Activated CD8-positive, alpha-beta memory T cell treated with anti-CD3 and anti-CD28 coated beads, Interleukin-2, amount 50 U/mL, for 1 hour (primary cell): ENCODE results near the gene ASPSCR1.

ENCODE experiments used
- DNase-seq: peaks from one replicate; pipeline ENCODE4 v3.0.0-alpha.2; 2020; ENCODE audit errors: extremely low read depth

Gene ASPSCR1

GRCh38 chr17:82039695-82040299 is 62.4 kb downstream of the ASPSCR1 start:
- DNase-seq, result no peak

DNA sequence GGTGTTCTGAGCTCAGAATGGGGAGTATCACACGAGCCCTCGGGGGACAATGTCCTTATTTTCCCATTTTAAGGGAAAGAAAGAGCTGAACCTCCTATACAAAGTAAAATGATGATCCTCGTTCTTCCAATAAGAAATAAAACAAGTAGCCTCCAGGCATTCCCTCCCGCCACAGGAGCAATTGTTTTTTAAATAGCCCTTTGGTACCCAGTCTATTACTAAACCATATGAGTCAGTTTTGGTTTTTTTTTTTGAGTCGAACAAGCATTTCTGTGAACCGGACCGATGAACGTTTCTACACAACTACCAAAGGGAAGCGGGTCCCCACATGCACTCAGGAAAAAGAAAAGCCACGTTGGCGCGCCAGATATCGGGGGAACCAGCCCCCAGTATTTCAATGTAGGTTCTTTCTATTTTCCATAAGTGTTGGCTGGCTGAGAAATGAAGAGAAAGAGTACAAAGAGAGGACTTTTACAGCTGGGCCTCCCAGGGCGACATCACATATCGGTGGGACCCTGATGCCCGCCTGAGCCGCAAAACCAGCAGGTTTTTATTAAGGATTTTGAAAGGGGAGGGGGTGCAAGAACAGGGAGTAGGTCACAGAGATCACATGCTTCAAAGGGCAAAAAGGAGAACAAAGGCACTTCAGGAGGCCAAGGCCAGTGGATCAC is 63.9 kb downstream of the ASPSCR1 start:
- DNase-seq, result no peak

DNA sequence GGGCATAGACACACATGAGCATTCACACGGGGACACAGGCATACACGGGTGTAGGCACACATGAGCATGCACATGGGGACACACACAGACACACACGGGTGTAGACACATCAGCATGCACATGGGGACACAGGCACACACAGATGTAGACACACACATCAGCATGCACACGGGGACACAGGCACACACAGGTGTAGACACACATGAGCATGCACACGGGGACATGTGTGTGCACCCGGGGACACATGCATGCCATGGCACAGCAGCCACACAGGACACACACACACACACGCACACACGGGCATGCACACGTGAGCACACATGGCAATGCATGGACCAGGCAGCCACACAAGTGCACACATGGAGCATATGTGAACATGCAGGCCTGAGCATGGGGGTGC is 65.2 kb downstream of the ASPSCR1 start:
- no peak for DNase-seq

DNA sequence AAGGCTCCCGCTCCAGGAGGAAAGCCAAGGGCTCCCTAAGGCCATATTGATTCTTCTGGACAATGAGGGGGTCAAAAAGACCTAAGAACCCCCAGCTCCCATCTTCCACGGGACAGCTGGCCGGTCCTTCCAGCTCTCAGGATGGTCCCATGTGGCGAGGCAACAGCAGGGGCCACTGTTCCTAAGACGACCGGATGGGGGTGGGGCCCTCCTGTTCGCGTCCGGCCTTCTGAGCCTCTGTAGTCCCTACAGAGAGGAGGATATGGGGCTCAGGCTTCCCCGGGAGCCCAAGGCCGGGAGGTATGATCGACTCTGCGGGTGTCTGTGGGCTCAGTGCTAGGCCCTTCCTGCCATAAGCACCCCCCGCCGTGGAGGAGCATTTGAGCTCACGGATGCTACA is 66.1 kb downstream of the ASPSCR1 start:
- DNase-seq, result no peak

DNA sequence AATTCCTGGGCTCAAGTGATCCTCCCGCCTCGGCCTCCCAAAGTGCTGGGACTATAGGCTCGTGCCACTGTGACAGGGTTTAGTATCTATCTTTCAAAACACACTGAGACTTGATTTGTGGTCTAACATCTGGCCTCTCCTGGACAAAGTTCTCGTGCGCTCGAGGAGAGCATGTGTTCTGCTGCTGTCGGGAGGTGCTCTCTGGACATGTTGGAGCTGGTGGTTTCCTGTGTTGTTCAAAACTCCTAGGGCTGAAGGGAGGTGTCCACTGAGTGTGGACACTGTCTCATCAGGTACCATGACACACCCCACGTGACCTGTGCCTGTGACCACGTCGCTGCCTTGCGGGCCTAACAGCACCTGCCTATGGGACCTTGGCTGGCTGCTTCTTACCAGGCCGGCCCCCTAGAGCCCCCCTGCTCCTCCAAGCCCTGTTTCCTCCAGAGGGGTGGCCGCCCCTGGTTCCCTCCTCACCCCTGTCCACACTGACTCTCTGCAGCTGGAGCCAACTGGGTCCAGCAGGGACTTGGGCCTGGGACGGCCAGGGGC is 68.6 kb downstream of the ASPSCR1 start:
- no peak for DNase-seq

- DNase-seq, result no peak
Measured at GRCh38 chr17:82046903-82047302, 69.5 kb downstream of the ASPSCR1 start.

GRCh38 chr17:82047379-82047778 is 70.0 kb downstream of the ASPSCR1 start:
- no peak for DNase-seq

GRCh38 chr17:82047914-82048570 is 70.6 kb downstream of the ASPSCR1 start:
- DNase-seq, result no peak

GRCh38 chr17:82048571-82048971 is 71.1 kb downstream of the ASPSCR1 start:
- DNase-seq, result no peak

- DNase-seq, result no peak
Measured at GRCh38 chr17:82049106-82049505, 71.7 kb downstream of the ASPSCR1 start.

- DNase-seq, result no peak
Measured at GRCh38 chr17:82049521-82049971, 72.1 kb downstream of the ASPSCR1 start.

DNA sequence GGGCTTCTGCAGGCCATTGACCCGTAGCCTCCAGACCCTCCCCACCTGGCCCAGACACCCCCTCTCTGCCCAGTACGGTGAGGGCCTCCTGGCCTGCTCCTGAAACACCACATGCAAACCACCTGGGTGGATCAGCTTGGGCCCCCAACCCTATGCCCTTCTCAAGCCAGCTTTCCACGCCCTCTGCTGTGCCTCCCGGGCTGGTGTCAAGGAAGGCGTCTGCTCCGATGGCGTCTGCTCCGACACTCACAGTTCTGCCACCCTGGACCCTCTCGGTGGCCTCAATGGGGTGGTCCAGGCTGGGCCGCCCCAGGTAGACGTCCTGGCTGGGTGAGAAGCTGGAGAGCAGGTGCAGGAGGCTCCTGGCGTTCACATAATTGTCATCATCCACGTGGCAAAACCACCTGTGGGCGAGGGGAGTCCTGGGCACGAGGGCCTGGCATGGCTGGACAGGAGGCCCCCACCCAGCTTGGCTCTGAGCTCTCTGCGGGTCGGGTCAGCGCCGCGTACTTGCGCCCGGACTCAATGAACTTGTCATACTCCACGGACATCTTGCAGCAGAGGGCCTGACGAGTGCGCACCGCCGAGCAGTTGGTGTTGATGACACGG is 72.8 kb downstream of the ASPSCR1 start:
- no peak for DNase-seq

- DNase-seq, result no peak
Measured at GRCh38 chr17:82050761-82051641, 73.6 kb downstream of the ASPSCR1 start.

GRCh38 chr17:82051776-82052637 is 74.6 kb downstream of the ASPSCR1 start, which contains the start of the genes GPS1 and RFNG:
GPS1 (plus strand) TSS chr17:82051898; CDS start chr17:82051932, 34 bp downstream.
RFNG (minus strand) TSS chr17:82051811; CDS start chr17:82051766, 45 bp downstream.
- DNase-seq, result peak; percentile 49

GRCh38 chr17:82052638-82053059 is 75.2 kb downstream of the ASPSCR1 start:
- no peak for DNase-seq

- DNase-seq, result no peak
Measured at GRCh38 chr17:82053130-82053529, 75.7 kb downstream of the ASPSCR1 start.

GRCh38 chr17:82053556-82054263 is 76.3 kb downstream of the ASPSCR1 start:
- DNase-seq, result no peak

DNA sequence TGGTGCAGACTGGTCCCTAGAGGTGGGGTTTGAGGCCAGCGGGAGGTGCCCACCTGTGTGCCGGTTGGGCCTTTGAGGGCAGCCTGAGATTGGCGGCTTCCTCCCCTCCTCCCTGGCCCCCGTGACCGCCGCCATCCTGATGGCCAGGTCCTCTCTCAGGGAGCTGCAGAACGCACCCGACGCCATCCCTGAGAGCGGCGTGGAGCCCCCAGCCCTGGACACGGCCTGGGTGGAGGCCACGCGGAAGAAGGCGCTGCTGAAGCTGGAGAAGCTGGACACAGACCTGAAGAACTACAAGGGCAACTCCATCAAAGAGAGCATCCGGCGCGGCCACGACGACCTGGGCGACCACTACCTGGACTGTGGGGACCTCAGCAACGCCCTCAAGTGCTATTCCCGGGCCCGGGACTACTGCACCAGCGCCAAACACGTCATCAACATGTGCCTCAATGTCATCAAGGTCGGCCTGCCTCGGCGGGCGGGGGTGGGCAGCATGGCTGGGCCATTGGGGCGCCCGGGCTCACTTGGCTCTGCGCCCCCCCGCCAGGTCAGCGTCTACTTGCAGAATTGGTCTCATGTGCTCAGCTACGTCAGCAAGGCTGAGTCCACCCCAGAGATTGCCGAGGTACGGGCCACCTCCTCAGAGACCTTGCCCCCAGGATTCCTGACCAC is 77.1 kb downstream of the ASPSCR1 start:
- DNase-seq, result no peak
